ENCODE results near the gene NTMT2. TPM values are rescaled to one million over a fixed set of nuclear protein-coding genes. Genes with fewer than 3 reads are reported as not detected.

Gene NTMT2
- total RNA-seq, 1 experiment from 2014 or later: not detected

GRCh38 chr1:170209125-170209524 lies 63.4 kb downstream of the NTMT2 start:
- no peak for DNase-seq (ENCODE audit: low spot score)

- no peak for DNase-seq (ENCODE audit: low spot score)
Measured at GRCh38 chr1:170210142-170210541, 64.4 kb downstream of the NTMT2 start.

- DNase-seq (ENCODE audit: low spot score): no peak
Measured at GRCh38 chr1:170213596-170213995, 67.8 kb downstream of the NTMT2 start.

GRCh38 chr1:170214117-170215032 lies 68.6 kb downstream of the NTMT2 start:
- DNase-seq (ENCODE audit: low spot score): no peak

- DNase-seq (ENCODE audit: low spot score): no peak
Measured at GRCh38 chr1:170215072-170215885, 69.5 kb downstream of the NTMT2 start.

- DNase-seq (ENCODE audit: low spot score): no peak
Measured at GRCh38 chr1:170217517-170218256, 71.9 kb downstream of the NTMT2 start.

GRCh38 chr1:170218257-170218650 lies 72.5 kb downstream of the NTMT2 start:
- DNase-seq (ENCODE audit: low spot score): no peak

Other genes with a start within 250 kb of the NTMT2 start
- gene KIFAP3, start 71.3 kb upstream of the NTMT2 start, total RNA-seq (2014; rRNA removed; shearing (Covaris generic)): 12.3 and 17.0 TPM in 2 replicates

Data from H4 (cell line).